Erythroblast (primary cell): ENCODE results near the gene TAPT1.

Source experiments
- DNase-seq, 2 experiments: peaks; one replicate each; lab custom pipeline; 2025; lab: John Stamatoyannopoulos, UW
- GATA1 ChIP-seq: IDR thresholded peaks from 2 replicates; pipeline ENCODE4 v1.6.1; 2011; ENCODE audit warnings: low read depth, mild to moderate bottlenecking, control low read depth, low read length, moderate library complexity
- POLR2A ChIP-seq: IDR thresholded peaks from 2 replicates; pipeline ENCODE4 v1.6.1; 2011; ENCODE audit warnings: mild to moderate bottlenecking, low read length

TAPT1 gene

DNA sequence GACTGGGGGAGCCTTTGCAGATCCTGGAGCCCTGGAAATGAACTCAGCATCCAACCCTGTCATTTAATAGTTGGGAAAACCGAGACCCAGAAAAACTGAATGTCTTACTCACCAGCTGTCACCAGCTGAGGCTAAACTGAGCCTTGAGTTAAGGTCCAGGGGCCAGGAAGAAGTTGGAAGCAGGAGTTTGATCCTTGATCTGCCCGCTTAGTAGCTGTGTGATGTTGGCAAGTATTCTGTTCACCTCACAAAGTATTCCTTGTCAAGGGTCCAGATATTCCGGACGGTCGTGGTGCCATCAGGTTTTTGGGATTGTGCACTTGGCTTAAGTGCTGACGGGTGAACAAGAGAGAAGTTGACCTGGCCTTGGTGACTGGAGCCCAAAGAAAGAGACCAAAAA is 111.7 kb downstream of the TAPT1 start:
- no peak for DNase-seq
- TF ChIP-seq GATA1 (no peak), POLR2A (no peak)

DNA sequence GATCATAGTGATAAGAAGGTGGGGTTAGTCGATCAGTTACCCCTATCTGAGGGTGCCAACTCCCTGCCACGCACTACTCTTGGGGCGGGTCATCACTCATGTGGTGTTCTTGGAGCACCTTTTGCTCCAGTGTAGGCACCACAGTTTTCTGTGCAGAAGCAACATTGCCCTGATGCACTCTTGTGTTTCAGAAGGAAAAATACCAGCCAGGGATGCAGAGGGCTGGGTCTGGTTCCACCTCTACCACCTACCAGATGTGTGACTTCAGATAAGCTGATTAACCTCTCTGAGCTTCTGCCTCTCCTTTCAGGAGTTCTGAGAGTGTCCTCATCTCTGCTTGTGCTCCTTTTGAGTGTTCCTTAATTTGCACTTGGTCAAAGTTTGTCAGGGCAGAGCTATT is 112.5 kb downstream of the TAPT1 start:
- DNase-seq = no peak
- TF ChIP-seq GATA1 = no peak
- TF ChIP-seq POLR2A = no peak

DNA sequence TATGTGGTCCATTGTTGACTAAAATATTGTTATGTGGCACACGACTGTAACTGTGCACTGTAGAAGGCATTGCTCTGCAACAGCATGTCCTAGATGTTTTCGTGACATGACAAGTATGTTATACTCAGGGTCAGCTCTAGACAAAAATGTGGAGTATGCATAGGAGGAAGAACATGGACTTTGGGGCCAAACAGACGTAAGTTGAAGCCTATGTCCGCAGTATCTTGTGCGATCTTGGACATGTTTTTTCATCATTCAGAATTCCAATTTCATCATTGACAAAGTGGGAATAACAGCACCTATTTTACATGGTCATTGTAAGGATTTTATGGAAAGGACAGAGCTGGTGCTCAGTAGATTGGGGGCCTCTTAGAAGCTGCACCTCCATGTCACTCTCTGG is 114.7 kb downstream of the TAPT1 start:
- DNase-seq = no peak
- TF ChIP-seq GATA1 = no peak
- TF ChIP-seq POLR2A = no peak

DNA sequence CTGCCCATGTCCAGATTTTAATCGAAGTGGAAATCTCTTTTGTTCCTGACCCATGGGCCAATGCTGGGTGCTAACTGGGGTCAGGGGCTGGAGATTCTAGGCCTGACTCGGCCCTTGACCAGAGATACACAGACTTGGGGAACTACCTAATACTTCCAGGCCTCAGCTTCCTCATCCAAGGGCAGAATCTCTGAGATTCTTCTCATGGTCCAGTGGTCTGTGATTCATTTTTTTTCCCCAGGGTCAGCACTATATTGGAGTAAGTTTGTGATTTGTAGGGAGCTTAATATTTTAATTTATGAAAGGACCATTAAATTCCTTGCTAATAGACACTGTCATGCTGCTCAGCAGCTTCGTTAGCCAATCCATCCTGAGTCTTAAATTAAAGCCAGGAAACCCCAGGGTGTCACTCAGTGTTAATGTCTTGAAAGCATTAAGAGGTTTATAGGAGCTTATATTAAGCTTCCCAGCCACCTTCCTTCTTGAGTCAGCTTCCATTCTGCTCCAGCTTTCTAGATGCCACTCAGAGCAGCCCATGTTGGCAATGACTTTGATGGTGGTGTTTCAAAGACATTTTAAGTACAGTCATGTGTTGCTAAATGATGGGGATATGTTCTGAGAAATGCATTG is 115.5 kb downstream of the TAPT1 start:
- TF ChIP-seq GATA1 = no peak
- TF ChIP-seq POLR2A = no peak
- DNase-seq = no peak
